Measurements from ENCODE around the gene LGI2.

DNA sequence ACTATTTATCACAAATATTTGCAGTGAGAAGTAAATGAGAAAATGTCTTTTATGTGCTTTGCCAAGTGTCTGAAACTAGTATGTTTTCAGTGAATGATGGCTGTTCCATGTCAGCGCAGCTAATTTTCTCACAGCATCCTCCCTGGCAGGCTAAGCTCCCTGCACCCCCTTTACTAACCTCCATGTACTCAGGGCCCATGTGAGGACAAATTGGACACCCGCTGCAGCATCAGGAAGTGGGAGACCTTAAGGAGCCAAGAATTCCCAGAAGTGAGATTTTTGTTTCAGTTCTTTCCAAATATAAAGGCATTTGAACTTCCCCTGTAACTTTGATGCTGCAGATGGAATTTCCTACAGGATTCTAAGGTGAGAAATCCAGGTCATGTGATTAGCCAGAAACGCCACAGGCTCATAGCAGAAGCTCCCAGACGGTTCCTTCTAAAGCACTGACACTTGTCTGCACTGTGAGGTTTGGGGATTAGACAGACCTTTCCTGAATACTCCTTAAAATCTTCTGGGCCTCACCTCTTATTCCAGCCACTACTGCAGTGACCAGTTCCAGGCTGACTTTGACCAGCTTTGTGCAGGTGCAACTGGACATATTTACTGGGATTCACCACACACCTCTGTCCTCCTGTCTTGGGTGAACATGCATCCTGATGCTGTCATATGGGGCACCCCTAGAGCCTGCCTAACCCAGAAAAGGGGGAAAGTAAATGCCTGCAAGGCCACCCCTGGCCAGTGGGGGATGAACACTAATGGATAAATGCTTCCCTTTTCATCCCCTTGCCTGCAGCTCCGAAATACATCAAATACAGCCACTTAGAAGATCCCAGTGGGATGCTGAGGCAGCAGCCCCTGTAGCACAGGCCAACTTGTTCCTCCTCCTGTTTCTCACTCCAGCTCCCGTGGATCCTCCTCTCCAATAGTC, 45.9 kb downstream of the LGI2 start:
- TF ChIP-seq GABPA (IDR thresholded peaks at IDR 0.05; ENCODE audit: low read depth) (no peak), POLR2AphosphoS5 (IDR thresholded peaks at IDR 0.05; ENCODE audit: low read depth, low read length) (no peak), YY1 (IDR thresholded peaks at IDR 0.05; ENCODE audit: low read depth) (no peak), EZH2phosphoT487 (IDR thresholded peaks at IDR 0.05; ENCODE audit: borderline replicate concordance, low read depth) (no peak), RCOR1 (IDR thresholded peaks at IDR 0.05; ENCODE audit: low read length) (no peak), SIN3A (IDR thresholded peaks at IDR 0.05; ENCODE audit: borderline replicate concordance, low read depth, low read length) (no peak), NFIC (IDR thresholded peaks at IDR 0.05; ENCODE audit: borderline replicate concordance) (no peak), MXI1 (IDR thresholded peaks at IDR 0.05; ENCODE audit: low read depth, low read length) (no peak), SMC3 (IDR thresholded peaks at IDR 0.05; ENCODE audit: low read depth, low read length) (no peak), JUND (IDR thresholded peaks at IDR 0.05) (no peak)
- TF ChIP-seq, protein P1, sequence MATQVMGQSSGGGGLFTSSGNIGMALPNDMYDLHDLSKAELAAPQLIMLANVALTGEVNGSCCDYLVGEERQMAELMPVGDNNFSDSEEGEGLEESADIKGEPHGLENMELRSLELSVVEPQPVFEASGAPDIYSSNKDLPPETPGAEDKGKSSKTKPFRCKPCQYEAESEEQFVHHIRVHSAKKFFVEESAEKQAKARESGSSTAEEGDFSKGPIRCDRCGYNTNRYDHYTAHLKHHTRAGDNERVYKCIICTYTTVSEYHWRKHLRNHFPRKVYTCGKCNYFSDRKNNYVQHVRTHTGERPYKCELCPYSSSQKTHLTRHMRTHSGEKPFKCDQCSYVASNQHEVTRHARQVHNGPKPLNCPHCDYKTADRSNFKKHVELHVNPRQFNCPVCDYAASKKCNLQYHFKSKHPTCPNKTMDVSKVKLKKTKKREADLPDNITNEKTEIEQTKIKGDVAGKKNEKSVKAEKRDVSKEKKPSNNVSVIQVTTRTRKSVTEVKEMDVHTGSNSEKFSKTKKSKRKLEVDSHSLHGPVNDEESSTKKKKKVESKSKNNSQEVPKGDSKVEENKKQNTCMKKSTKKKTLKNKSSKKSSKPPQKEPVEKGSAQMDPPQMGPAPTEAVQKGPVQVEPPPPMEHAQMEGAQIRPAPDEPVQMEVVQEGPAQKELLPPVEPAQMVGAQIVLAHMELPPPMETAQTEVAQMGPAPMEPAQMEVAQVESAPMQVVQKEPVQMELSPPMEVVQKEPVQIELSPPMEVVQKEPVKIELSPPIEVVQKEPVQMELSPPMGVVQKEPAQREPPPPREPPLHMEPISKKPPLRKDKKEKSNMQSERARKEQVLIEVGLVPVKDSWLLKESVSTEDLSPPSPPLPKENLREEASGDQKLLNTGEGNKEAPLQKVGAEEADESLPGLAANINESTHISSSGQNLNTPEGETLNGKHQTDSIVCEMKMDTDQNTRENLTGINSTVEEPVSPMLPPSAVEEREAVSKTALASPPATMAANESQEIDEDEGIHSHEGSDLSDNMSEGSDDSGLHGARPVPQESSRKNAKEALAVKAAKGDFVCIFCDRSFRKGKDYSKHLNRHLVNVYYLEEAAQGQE (IDR thresholded peaks at IDR 0.05; ENCODE audit: low read depth, low read length) = no peak
- TF ChIP-seq, protein P2, sequence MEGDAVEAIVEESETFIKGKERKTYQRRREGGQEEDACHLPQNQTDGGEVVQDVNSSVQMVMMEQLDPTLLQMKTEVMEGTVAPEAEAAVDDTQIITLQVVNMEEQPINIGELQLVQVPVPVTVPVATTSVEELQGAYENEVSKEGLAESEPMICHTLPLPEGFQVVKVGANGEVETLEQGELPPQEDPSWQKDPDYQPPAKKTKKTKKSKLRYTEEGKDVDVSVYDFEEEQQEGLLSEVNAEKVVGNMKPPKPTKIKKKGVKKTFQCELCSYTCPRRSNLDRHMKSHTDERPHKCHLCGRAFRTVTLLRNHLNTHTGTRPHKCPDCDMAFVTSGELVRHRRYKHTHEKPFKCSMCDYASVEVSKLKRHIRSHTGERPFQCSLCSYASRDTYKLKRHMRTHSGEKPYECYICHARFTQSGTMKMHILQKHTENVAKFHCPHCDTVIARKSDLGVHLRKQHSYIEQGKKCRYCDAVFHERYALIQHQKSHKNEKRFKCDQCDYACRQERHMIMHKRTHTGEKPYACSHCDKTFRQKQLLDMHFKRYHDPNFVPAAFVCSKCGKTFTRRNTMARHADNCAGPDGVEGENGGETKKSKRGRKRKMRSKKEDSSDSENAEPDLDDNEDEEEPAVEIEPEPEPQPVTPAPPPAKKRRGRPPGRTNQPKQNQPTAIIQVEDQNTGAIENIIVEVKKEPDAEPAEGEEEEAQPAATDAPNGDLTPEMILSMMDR (IDR thresholded peaks at IDR 0.05) = peak; percentile 11; the same call in 1 of the 2 replicates
- TF ChIP-seq, protein P3, sequence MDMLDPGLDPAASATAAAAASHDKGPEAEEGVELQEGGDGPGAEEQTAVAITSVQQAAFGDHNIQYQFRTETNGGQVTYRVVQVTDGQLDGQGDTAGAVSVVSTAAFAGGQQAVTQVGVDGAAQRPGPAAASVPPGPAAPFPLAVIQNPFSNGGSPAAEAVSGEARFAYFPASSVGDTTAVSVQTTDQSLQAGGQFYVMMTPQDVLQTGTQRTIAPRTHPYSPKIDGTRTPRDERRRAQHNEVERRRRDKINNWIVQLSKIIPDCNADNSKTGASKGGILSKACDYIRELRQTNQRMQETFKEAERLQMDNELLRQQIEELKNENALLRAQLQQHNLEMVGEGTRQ (IDR thresholded peaks at IDR 0.05; ENCODE audit: borderline replicate concordance, low read depth, low read length) = no peak
- TF ChIP-seq, protein P4, sequence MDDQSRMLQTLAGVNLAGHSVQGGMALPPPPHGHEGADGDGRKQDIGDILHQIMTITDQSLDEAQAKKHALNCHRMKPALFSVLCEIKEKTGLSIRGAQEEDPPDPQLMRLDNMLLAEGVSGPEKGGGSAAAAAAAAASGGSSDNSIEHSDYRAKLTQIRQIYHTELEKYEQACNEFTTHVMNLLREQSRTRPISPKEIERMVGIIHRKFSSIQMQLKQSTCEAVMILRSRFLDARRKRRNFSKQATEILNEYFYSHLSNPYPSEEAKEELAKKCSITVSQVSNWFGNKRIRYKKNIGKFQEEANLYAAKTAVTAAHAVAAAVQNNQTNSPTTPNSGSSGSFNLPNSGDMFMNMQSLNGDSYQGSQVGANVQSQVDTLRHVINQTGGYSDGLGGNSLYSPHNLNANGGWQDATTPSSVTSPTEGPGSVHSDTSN (IDR thresholded peaks at IDR 0.05) = no peak

Measured in SK-N-SH (cell line).